ENCODE data around the gene PRDX6. TPM values are rescaled to one million over a fixed set of nuclear protein-coding genes. Genes with fewer than 3 reads are reported as not detected.

Gene PRDX6, protein sequence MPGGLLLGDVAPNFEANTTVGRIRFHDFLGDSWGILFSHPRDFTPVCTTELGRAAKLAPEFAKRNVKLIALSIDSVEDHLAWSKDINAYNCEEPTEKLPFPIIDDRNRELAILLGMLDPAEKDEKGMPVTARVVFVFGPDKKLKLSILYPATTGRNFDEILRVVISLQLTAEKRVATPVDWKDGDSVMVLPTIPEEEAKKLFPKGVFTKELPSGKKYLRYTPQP
- polyA plus RNA-seq, result 100 to 1,000 TPM; 125 to 233 (median 200) TPM
- long read RNA-seq, donor 1, result 0 reads
- long read RNA-seq, donor 2, transcript PRDX6-201 (5 exons, 1,751 nt), result major isoform, 30 of 47 reads
- long read RNA-seq, donor 2, partial matches to known transcripts, result 14 of 47 reads
- long read RNA-seq, donor 2, other reads (novel, unspliced or antisense), result 0 of 47 reads
- long read RNA-seq, donor 3, transcript PRDX6-201 (5 exons, 1,751 nt), result major isoform, 72 of 197 reads
- long read RNA-seq, donor 3, partial matches to known transcripts, result 117 of 197 reads
- long read RNA-seq, donor 3, other reads (novel, unspliced or antisense), result 0 of 197 reads
- long read RNA-seq, donor 4, transcript PRDX6-201 (5 exons, 1,751 nt), result major isoform, 9 of 9 reads
- long read RNA-seq, donor 4, partial matches to known transcripts, result 0 of 9 reads
- long read RNA-seq, donor 4, other reads (novel, unspliced or antisense), result 0 of 9 reads
- long read RNA-seq, donor 5, transcript PRDX6-201 (5 exons, 1,751 nt), result major isoform, 21 of 49 reads
- long read RNA-seq, donor 5, partial matches to known transcripts, result 26 of 49 reads
- long read RNA-seq, donor 5, other reads (novel, unspliced or antisense), result 0 of 49 reads
- long read RNA-seq, donor 6, transcript PRDX6-201 (5 exons, 1,751 nt), result major isoform, 81 of 107 reads
- long read RNA-seq, donor 6, transcript PRDX6-203 (4 exons, 859 nt), result minor isoform, 5 of 107 reads
- long read RNA-seq, donor 6, partial matches to known transcripts, result 15 of 107 reads
- long read RNA-seq, donor 6, other reads (novel, unspliced or antisense), result 6 of 107 reads
- long read RNA-seq, donor 7, result 0 reads
- long read RNA-seq, donor 8, transcript PRDX6-201 (5 exons, 1,751 nt), result major isoform, 15 of 25 reads
- long read RNA-seq, donor 8, partial matches to known transcripts, result 7 of 25 reads
- long read RNA-seq, donor 8, other reads (novel, unspliced or antisense), result 0 of 25 reads
- long read RNA-seq, donor 9, transcript PRDX6-201 (5 exons, 1,751 nt), result major isoform, 16 of 27 reads
- long read RNA-seq, donor 9, partial matches to known transcripts, result 9 of 27 reads
- long read RNA-seq, donor 9, other reads (novel, unspliced or antisense), result 0 of 27 reads
- long read RNA-seq, donor 10, transcript PRDX6-201 (5 exons, 1,751 nt), result major isoform, 133 of 212 reads
- long read RNA-seq, donor 10, transcript PRDX6-203 (4 exons, 859 nt), result minor isoform, 6 of 212 reads
- long read RNA-seq, donor 10, partial matches to known transcripts, result 71 of 212 reads
- long read RNA-seq, donor 10, other reads (novel, unspliced or antisense), result 0 of 212 reads

DNA sequence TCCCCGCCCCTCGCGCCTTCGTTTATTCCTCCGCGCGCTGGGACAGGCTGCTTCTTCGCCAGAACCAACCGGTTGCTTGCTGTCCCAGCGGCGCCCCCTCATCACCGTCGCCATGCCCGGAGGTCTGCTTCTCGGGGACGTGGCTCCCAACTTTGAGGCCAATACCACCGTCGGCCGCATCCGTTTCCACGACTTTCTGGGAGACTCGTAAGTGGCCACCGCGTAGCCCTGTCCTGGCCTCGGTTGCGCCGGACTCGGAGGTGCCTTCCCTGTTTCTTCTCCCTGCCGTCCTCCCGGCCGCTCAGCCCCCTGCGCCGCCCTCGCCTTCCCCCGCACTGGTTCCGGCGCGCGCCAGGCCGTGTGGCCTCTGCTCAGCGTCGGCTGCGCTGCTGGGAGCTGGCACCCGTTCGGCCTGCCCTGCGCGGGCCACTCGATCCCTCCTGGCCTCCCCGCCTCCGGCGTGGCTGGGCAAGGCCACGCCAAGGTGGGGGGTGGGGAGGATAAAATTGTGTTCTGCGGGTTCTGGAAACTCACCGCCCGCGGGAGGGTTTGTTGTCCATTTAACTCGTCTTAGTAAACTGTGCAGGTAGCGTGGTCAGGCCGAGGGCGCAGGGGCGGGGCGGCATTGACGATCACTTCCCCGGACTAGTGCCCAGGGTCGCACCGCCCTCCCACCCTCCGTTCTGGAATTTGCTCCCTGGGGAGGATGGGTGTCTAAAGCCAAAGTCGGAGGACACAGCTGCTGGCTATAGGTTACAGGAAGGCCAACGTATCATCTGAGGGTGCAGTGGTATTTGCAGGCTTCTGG lies at the start of gene PRDX6:
Gene PRDX6, plus strand, starts transcription at position 50 of the 808 bp plus-strand sequence. Its CDS starts 63 bp downstream, at position 113.
- Histone ChIP-seq H3K4me3 (ENCODE audit: low read depth in 1 of 3, low read length in 3 of 3) (peak within 1 kb of the TSS; percentile 81 to 93 (median 91)), H3K27me3 (ENCODE audit: control insufficient read depth in 3 of 3, insufficient read depth in 3 of 3, low read length in 3 of 3) (no peaks in the 10 kb centered on the region), H3K27ac (ENCODE audit: low read depth in 1 of 3, low read length in 2 of 3) (peak within 1 kb of the TSS; percentile 90 to 99 (median 96)), H3K9me3 (ENCODE audit: control insufficient read depth in 2 of 2, insufficient read depth in 1 of 2, low read depth in 1 of 2, low read length in 1 of 2) (no peaks in the 10 kb centered on the region), H3K36me3 (ENCODE audit: control insufficient read depth in 3 of 3, insufficient read depth in 2 of 3, low read depth in 1 of 3, low read length in 3 of 3) (peaks cover 0 to 12% (median 6%) of the 10 kb centered on the region in 3 donors), H3K4me1 (ENCODE audit: control insufficient read depth in 3 of 3, insufficient read depth in 2 of 3, low read depth in 1 of 3, low read length in 2 of 3) (peaks cover 0 to 38% (median 10%) of the 10 kb centered on the region in 3 donors)
- no peak for FAIRE-seq
- WGBS, 3 donors, result 0 to 1% (median 1%) methylated on average over 61 to 69 of the region's 69 CpGs
- DNase-seq, result peak; percentile 46 to 89

DNA sequence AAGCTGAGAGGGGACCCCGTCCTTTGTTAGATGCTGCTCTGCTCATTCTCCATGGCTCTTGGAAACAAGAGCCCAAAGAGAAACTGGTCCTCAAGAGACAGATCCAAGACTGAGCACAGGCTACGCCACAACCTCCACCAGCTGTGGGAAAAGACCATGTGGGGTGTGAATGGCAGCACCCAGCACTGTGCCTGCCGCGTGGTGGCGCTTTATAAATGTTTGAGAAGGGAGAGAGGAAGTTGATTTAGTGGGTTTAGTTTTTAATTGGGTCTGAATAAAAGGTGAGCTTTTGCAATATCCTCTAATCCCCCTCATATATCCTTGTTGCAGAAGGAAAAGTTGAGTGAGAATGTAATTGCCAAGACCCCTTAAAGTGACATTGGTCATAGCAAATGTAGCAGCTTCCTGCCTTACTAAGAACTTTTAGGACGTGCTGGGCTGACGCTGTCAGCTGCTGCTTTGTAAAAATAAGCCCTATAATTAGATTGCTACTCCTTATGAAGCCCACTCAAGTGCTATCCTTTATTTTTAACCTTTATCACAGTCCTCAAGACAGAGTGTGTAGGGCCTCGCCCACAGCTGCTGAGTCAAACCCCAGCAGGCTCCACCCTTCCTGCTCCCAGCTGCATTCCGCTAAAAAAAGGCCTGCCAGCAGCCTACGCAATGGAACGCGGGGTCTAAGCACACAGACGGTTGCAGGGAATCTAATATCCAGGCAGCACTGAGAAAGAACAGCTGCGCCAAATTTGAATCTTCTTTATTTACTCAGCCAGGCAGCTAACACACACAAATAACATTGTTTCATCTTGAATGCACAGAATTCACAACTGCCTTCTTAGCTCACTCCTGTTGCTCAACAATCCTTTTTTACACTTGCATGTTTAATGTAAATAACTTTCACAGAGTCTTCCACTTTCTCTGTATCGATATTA lies 47.4 kb upstream of the PRDX6 start:
- Histone ChIP-seq H3K4me3 (ENCODE audit: low read depth in 1 of 3, low read length in 3 of 3) (peak overlapping the region in 1 of 3 donors; percentile 1), H3K4me1 (ENCODE audit: control insufficient read depth in 3 of 3, insufficient read depth in 2 of 3, low read depth in 1 of 3, low read length in 2 of 3) (peaks cover 0 to 9% (median 3%) of the 10 kb centered on the region in 3 donors), H3K9me3 (ENCODE audit: control insufficient read depth in 2 of 2, insufficient read depth in 1 of 2, low read depth in 1 of 2, low read length in 1 of 2) (no peaks in the 10 kb centered on the region), H3K36me3 (ENCODE audit: control insufficient read depth in 3 of 3, insufficient read depth in 2 of 3, low read depth in 1 of 3, low read length in 3 of 3) (no peaks in the 10 kb centered on the region), H3K27ac (ENCODE audit: low read depth in 1 of 3, low read length in 2 of 3) (peak overlapping the region in 2 of 3 donors; percentile 51 to 61), H3K27me3 (ENCODE audit: control insufficient read depth in 3 of 3, insufficient read depth in 3 of 3, low read length in 3 of 3) (no peaks in the 10 kb centered on the region)
- DNase-seq (peak; percentile 61 to 73), FAIRE-seq (no peak)
- 11 to 23% (median 20%) methylated on average over 15 of the region's 15 CpGs for WGBS, 3 donors

DNA sequence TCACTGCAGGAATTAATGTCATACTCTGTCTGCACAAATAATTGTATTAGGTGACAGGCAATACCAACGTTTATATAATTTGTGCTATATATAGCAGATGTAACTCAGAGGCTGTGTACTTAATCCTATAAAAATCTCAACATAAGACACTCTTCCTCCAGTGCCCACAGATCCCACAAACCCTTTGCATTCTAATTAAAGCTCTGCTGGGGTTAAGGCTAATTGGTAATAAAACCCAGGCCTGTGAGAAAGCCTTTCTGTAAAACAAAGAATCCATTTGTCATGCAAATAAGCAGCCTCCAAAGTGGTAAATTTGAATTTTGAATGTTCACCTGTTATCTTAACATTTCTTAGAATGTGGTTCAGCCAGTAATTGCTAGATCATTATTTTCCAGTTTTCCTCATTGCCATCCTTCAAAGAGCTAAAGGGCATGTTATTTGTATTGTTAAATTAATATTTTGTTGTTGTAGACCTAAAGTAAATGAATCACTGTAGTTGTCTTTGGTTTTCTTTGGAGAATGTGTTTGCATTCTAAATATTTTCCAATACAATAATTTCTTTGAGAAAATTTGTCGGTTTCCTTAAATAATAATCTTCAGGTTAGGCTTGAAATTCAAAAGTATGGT lies 46.3 kb upstream of the PRDX6 start:
- no peaks in the 10 kb centered on the region for H3K9me3 ChIP-seq (ENCODE audit: control insufficient read depth in 2 of 2, insufficient read depth in 1 of 2, low read depth in 1 of 2, low read length in 1 of 2)
- H3K36me3 ChIP-seq (ENCODE audit: control insufficient read depth in 3 of 3, insufficient read depth in 2 of 3, low read depth in 1 of 3, low read length in 3 of 3), result no peaks in the 10 kb centered on the region
- H3K27ac ChIP-seq (ENCODE audit: low read depth in 1 of 3, low read length in 2 of 3), result no peak overlapping the region
- no peak overlapping the region for H3K4me3 ChIP-seq (ENCODE audit: low read depth in 1 of 3, low read length in 3 of 3)
- peaks cover 0 to 9% (median 3%) of the 10 kb centered on the region in 3 donors for H3K4me1 ChIP-seq (ENCODE audit: control insufficient read depth in 3 of 3, insufficient read depth in 2 of 3, low read depth in 1 of 3, low read length in 2 of 3)
- 2 to 7% (median 4%) methylated on average over 2 of the region's 2 CpGs for WGBS, 3 donors
- FAIRE-seq (no peak), DNase-seq (no peak)
- no peaks in the 10 kb centered on the region for H3K27me3 ChIP-seq (ENCODE audit: control insufficient read depth in 3 of 3, insufficient read depth in 3 of 3, low read length in 3 of 3)

DNA sequence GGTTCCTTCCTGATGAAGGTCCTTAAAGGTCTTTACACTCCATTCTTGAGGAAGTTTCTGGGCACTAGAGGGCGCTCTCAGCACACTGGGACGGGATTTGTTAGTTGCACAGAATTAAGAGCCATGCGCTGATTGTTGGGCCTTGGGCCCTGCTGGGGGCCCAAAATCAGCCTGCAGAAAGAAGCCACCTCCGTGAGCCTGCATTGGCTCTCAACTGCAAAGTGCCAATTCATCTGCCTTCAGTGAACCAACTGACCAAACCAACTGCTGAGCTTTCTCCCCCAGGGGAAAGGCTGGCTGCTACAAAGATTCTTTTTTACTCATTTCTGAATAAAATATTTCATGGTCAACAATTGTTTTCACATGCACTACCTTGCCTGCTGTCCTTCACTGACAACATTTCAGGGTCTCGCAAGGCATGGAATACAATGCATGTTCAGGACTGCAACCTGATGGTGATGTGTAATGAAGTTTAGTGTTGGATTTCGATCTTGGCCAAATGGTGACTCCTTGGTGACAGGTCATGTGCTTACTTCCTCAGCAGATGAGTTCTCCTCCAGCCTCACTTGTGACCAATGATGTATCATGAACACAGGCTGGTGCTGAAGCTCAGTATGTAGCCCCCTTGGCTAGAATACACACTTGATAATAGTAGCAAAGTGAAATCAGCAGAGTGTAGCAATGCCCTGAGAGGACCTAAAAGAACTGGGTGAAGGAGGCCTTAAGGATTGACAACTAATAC lies 45.7 kb upstream of the PRDX6 start:
- Histone ChIP-seq H3K9me3 (ENCODE audit: control insufficient read depth in 2 of 2, insufficient read depth in 1 of 2, low read depth in 1 of 2, low read length in 1 of 2) (no peaks in the 10 kb centered on the region), H3K4me3 (ENCODE audit: low read depth in 1 of 3, low read length in 3 of 3) (no peak overlapping the region), H3K27ac (ENCODE audit: low read depth in 1 of 3, low read length in 2 of 3) (no peak overlapping the region), H3K27me3 (ENCODE audit: control insufficient read depth in 3 of 3, insufficient read depth in 3 of 3, low read length in 3 of 3) (no peaks in the 10 kb centered on the region), H3K4me1 (ENCODE audit: control insufficient read depth in 3 of 3, insufficient read depth in 2 of 3, low read depth in 1 of 3, low read length in 2 of 3) (peaks cover 0 to 9% (median 3%) of the 10 kb centered on the region in 3 donors), H3K36me3 (ENCODE audit: control insufficient read depth in 3 of 3, insufficient read depth in 2 of 3, low read depth in 1 of 3, low read length in 3 of 3) (no peaks in the 10 kb centered on the region)
- FAIRE-seq (no peak), DNase-seq (peak; percentile 87 to 91)
- 34 to 36% (median 34%) methylated on average over 6 of the region's 6 CpGs for WGBS, 3 donors

DNA sequence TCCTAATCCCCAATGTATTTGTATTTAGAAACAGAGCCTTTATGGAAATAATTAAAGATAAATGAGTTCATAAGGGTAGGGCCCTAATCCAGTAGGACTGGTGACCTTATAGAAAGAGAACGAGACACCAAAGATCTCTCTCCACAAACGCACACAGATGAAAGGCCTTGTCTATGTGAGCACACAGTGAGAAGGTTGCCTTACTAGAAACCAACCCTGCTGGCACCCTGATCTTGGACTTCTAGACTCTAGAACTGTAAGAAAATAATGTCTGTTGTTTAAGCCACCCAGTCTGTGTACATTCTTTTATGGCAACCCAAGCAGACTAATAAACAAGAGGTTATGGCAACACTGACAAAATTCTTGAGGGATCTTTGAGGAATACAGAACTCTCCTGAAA lies 44.8 kb upstream of the PRDX6 start:
- H3K4me3 ChIP-seq (ENCODE audit: low read depth in 1 of 3, low read length in 3 of 3), result no peak overlapping the region
- no peak for DNase-seq
- no peak overlapping the region for H3K27ac ChIP-seq (ENCODE audit: low read depth in 1 of 3, low read length in 2 of 3)
- no peak for FAIRE-seq
- H3K4me1 ChIP-seq (ENCODE audit: control insufficient read depth in 3 of 3, insufficient read depth in 2 of 3, low read depth in 1 of 3, low read length in 2 of 3), result peaks cover 0 to 9% (median 3%) of the 10 kb centered on the region in 3 donors
- WGBS, 3 donors, result 87 to 96% (median 94%) methylated on average over 2 of the region's 2 CpGs
- no peaks in the 10 kb centered on the region for H3K36me3 ChIP-seq (ENCODE audit: control insufficient read depth in 3 of 3, insufficient read depth in 2 of 3, low read depth in 1 of 3, low read length in 3 of 3)
- no peaks in the 10 kb centered on the region for H3K9me3 ChIP-seq (ENCODE audit: control insufficient read depth in 2 of 2, insufficient read depth in 1 of 2, low read depth in 1 of 2, low read length in 1 of 2)
- H3K27me3 ChIP-seq (ENCODE audit: control insufficient read depth in 3 of 3, insufficient read depth in 3 of 3, low read length in 3 of 3), result no peaks in the 10 kb centered on the region

DNA sequence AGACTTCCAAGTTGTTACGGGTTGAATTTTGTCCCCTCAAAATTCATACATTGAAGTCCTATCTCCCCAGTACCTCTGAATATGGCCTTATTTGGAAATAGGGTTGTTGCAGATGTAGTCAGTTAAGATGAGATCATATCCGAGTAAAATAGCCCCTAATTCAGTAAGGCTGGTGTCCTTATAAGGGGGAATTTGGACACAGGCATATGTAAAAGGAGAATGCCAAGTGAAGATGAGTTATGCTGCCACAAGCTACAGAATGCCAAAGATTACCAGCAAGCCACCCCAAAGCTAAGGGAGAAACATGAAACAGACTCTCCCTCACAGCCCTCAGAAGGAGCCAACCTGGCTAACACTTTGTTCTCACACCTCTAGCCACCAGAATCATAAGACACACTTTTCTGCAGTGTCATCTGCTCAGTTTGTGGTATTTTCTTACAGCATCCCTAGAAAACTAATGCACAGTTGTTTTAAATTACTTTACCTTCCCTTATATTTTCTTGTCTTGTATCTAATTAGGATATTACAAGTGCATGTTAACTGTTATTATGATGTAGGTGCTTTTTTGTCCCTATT lies 43.3 kb upstream of the PRDX6 start:
- H3K36me3 ChIP-seq (ENCODE audit: control insufficient read depth in 3 of 3, insufficient read depth in 2 of 3, low read depth in 1 of 3, low read length in 3 of 3), result no peaks in the 10 kb centered on the region
- 87 to 92% (median 88%) methylated on average over 2 of the region's 2 CpGs for WGBS, 3 donors
- no peaks in the 10 kb centered on the region for H3K27me3 ChIP-seq (ENCODE audit: control insufficient read depth in 3 of 3, insufficient read depth in 3 of 3, low read length in 3 of 3)
- H3K4me3 ChIP-seq (ENCODE audit: low read depth in 1 of 3, low read length in 3 of 3), result no peak overlapping the region
- no peak overlapping the region for H3K27ac ChIP-seq (ENCODE audit: low read depth in 1 of 3, low read length in 2 of 3)
- FAIRE-seq (no peak), DNase-seq (no peak)
- no peaks in the 10 kb centered on the region for H3K9me3 ChIP-seq (ENCODE audit: control insufficient read depth in 2 of 2, insufficient read depth in 1 of 2, low read depth in 1 of 2, low read length in 1 of 2)
- peaks cover 0 to 9% (median 3%) of the 10 kb centered on the region in 3 donors for H3K4me1 ChIP-seq (ENCODE audit: control insufficient read depth in 3 of 3, insufficient read depth in 2 of 3, low read depth in 1 of 3, low read length in 2 of 3)

Measured in small intestine (tissue), 16 donors.